NCI-H2171 treated with DMSO at 0.1 percent for 48 hours (cell line): ENCODE results near the gene RXFP4.
"Not testable (repeated sequence)": the region's sequence is repeated elsewhere in the genome, so short reads cannot be mapped to it uniquely, and the experiment has no call there.

Experiments
- DNase-seq: peaks from one replicate; lab custom pipeline; 2025; lab: John Stamatoyannopoulos, UW

The RXFP4 gene

DNA sequence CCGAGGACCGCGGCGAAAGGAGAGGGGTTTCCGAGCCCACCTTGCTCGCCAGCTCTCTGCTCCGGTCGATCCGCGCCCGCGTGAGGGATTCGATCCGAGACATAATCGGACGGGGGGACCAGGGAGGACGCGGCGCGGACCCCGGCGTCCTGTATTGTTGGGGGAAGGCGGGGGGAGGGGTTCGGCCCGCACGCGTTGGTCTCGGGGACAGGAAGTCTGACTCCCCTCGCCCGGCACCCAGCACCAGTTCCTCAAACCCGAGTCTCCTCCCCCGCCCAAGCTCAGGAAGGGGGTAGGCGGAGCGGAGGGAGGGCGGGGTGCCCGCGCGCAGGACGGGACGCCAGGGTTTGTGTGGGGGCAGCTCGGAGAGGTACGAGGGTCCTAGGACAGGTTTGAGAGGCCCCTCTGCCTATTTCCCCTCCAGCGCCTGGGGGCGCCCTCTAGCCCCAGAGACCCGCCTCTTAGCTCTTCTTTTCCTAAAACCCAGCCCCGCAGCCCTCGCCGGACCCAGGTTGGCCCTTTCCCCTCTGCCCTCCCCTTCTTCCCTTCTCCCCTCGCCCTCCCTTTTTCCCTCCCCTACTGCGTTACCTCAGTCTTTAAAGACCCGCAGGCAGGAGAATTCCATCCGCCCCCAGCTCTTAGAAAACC is 37.0 kb downstream of the RXFP4 start, which contains the start of gene ARHGEF2:
TSS of gene ARHGEF2 (minus strand) at position 223 of the 648 bp plus-strand sequence. CDS start at position 103, 120 bp downstream.
- peak; percentile 75 for DNase-seq

DNA sequence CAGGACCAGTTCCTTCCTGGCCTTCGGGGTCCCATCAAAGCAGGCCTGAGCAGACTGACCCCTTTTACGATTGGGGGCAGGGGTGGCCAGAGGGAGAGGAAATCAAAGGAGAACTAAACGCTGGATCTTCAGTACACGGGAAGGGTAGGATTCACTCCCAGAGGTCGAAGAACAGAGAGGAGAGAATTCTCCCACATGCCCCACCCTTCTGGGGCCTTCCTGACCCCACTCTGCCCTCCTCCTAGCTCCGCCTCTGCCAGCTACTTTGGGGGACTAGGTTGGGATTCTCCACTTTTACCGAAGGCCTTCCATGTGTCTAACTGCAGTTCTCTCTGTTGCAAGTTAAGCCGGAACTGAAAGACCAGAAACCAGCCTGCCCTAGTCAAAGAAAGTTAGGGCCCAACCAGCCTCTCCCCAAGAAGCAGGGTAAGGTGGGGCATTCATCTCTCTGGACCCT is 37.6 kb downstream of the RXFP4 start:
- DNase-seq: no peak

GRCh38 chr1:155979597-155980343 is 38.3 kb downstream of the RXFP4 start:
- no peak for DNase-seq

DNA sequence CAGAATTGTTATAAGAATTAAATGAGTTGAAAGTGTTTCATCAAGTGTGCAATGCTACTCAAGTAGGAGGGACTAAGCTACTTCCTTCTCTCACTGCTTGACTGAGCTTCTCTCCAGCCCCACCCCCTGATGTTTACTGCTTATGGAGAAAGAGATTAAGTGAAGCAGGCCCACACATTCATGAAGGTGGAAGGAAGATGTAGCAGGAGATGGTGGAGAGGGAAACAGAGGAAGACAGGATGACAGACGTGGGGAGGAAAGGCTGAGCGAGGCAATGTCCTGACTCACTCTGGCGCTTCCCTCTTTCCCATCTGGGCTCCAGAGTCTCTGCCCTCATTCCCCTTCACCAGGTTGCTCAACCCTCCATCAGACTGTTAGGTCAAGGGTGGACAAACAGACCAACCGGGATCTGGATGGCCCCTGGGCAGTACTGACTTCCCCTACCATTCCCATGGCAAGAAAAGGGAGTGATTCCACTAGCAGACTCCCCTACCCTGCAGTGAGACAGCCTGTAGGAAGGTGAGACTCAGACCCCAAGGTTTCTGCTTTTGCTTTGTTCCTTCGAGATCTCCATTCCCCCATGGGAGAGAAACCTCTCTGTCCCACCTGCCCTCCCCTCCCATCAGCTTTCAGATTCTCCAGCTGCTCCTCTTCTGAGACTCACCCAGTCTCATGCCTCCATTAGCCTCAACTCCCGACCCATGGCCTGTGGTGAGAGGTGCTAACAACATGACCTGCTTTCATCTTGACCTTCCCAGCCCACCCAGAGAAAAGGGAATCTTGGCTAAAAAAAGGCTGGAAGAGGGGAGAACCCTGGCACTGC is 40.0 kb downstream of the RXFP4 start:
- DNase-seq: no peak

GRCh38 chr1:155982106-155982505 is 40.7 kb downstream of the RXFP4 start:
- no peak for DNase-seq

DNA sequence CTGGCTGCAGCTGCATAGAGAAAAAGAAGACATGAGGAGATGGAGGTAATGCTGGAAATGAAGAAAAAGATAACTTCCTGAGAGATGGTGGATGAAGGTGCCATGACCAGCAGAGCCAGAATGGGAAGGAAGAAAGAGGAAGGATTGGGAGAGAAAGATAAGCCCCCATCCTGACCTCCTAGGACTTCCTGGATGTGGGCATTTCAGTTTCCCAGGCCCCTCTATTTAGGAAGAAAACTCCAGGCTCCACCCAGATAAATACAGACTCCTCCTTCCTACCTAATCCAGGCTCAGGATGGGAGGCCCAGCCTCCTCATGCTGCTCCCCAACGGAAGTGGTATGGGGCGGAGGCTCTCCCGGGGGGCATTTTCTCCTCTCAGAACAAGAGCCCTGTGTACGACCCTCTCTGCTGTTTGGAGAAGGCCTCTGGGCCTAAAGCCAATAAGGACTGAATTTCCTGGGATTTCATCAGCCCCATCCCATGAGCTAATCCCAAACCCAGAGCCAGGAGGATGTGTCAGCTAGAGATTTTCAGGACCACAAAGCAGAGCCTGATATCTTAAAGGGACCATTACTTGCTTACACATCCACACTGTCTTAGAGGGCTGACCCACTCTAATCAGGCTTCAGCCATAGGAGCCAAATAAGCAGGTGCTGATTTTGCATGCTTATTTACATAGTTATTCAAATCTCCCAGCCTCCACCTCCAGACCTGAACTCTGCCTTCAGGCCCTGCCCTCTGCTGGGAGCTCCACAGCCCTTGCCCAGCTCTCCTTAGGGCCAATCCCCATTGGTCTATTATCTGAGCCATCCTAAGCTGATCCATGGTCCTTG is 42.0 kb downstream of the RXFP4 start:
- peak; percentile 16 for DNase-seq

GRCh38 chr1:155984341-155984740 is 42.9 kb downstream of the RXFP4 start:
- peak; percentile 63 for DNase-seq

- not testable (repeated sequence) for DNase-seq
These were observed 43.6 kb downstream of the RXFP4 start for GRCh38 chr1:155984903-155985645.

DNA sequence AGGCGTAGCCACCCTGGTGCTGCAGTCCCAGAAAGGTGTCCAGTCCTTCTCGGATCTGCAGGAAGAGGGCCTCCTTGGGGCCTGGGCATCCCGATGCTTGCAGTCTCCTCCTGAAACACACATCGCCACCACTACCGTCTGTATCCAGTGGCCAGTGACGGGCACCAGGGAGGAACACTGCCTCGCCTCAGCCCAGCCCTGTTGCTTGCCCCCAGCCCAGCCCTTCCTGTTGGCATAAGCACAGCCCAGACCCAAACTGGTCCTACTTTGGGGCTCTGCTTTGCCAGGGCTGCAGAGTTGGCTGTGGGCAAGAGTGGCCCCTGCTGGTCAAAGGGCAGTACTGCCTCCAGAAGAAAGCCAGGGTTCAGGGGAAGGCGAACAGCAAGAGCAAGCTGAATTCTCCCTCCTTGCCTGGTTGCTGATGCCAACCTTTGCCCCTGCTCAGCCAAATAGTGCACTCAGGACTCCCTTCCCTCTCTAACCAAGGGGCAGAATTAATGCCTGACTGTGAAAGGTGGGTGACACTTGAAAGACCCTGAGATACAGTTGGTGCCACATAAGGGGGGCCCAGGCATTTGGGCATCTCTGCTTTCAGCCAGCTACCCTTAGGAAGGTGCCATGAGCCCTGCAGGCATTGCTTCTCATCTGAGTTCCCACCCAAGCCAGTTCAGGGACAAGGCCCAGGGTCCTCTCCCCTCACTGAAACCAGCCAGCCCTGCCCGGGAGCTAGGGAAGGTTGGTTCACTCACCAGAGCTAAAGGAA is 48.0 kb downstream of the RXFP4 start:
- peak; percentile 47 for DNase-seq

GRCh38 chr1:155990005-155990739 is 48.7 kb downstream of the RXFP4 start:
- DNase-seq: no peak
